ENCODE measurements around the gene SHISA8.

The SHISA8 gene

DNA sequence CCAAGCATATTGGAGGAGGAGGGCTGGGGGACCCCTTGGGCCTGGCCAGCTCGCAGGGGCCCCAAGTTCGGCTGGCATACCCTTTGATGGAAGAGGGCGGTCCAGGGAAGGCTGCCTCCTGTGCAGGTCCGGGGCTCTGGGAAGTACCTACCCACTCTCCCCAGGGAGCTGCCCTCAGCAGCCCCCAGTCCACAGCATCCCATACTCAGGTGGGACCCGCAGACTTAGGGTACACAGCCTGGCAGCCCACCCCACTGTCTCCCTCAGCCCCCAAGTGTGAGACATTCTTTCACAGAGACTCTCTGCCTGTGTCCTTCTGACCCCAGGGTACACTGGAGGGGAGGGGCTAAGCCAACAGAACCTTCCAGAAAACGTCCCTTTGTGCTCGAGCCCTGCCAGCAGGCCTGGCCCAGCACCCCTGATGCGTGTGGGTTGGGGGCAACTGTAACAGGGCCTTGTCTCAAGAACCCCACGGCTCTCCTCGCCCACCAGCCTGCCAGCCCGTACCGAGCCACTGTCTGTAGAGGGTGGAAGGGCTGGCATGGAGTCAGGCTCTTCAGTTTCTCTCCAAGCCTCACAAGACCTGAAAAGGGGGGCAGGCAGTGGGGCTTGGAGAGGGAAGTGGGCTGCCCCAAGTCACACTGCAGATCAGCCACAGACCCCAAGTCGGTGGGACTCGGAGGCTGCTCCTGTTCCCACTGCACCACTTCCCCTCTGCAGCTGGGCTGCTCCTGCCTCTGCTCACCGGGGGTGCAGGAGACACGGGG is 18.7 kb upstream of the SHISA8 start:
- DNase-seq: no peak

DNA sequence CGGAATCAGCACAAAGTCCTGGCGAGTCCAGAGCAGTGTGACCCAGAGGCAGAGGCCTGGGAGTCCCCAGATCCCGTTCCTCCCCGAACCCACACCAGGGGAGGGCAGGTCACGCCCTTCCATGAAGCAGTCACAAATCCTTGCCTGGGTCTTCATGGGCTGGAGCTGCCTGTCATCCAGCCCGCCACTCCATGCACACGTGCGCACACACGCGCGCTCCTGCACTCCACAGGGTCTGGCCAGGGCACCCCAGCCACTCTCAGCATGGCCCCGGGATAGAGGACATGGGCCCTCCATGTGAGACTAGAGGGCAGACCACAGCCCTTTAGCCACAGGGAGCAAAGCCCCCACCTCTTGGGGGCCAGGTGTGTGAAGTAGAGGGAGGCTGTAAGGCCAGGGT is 17.5 kb upstream of the SHISA8 start:
- DNase-seq: no peak

GRCh38 chr22:41931701-41932269 is 16.9 kb upstream of the SHISA8 start:
- DNase-seq: no peak

- DNase-seq: no peak
These were observed 14.5 kb upstream of the SHISA8 start for GRCh38 chr22:41929418-41929810.

GRCh38 chr22:41928593-41929417 is 13.9 kb upstream of the SHISA8 start:
- no peak for DNase-seq

GRCh38 chr22:41927813-41928212 is 12.9 kb upstream of the SHISA8 start:
- DNase-seq: no peak

- no peak for DNase-seq
These were observed 11.0 kb upstream of the SHISA8 start for GRCh38 chr22:41925783-41926460.

DNA sequence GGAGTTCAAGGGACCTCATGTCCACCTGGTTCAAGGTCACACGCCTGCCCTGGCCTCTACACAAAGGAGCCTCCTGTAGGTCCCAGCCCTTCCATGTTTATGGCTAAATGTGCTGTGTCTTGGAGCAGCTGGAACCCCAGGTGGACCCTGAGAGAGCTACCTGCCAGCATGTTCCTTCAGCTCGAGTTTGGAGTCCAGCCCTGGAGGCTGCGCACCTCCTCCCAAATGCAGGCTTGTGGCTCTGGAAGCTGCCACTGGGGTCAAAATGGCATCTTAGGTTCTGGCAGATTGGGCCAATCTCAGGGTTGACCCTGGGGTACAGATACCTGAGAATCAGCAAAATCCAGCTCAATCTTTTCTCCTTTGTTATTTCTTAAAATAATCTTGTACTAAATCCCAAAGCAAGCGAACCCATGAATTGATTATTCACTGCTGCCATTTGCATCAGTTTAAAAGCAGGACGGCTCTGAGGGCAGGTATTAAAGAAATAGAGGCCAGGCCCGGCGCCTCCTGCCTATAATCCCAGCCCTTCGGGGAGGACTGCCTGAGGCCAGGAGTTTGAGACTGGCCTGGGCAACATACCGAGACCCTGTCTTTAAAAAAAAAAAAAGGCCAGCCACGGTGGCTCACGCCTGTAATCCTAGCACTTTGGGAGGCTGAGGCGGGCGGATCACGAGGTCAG is 8.9 kb upstream of the SHISA8 start:
- no peak for DNase-seq

DNA sequence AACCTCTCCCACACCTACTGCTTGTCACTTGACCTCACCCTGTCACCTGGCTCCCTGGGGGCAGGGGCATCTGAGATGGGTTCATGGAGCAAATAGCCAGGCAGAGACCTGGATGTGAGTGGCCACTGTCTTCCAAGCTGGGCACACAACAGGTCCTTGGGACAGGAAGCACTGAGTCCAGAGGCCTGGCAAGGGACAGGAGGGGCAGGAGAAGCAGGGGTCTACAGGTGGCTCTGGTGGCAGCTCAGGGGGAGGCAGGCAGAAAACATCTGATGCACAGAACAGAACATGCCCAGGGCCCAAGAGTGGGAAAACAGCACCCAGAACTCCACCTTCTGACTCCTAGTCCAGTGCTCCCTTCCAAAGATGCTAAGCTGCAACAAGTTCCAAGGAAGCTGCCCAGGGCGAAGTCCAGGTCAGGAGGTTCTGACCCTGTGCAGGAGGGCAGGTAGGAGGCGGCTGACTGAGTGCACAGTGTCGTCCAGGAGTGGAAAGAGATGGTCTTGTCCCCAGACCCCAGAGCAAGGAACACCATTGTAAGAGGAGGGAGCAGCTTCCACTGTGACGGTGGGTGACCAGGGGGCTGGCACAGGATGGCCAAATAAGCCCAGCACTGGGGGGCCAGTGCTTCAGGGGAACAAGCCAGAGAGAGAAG is 8.2 kb upstream of the SHISA8 start:
- no peak for DNase-seq

- no peak for DNase-seq
These were observed 7.5 kb upstream of the SHISA8 start for GRCh38 chr22:41922328-41922727.

DNA sequence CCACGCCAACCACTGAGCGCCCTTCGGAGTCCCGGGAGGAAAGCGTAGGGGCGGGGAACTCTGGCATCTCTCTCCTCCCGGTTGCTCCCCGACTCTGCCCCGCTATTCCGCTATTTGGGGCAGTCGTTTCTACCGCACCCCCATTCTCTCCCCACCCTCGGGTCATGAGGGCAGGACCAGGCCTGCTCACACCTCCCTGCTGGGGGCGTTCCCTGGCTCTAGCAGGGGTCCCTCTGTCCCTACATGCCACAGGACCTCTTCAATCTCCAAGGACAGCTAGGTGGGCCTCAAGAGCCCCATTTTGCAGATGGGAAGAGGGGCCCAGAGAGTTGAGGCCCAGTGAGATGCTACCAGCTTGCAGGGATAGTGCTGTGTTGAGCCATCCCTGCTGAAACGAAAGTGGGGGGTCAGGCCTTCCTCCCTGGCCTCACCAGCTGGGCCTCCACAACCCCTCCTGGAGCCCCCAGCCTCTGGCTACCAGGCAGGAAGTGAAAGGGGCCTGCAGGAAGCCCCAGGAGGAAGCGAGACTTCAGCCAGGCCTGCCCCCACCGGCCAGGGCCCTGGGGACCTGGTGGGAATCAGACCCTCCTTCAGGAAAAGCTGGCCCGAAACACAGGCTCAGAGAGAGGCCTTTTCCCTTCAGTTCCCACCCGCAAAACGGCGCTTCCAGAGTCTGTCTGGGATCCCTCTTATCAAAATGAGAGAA is 5.5 kb upstream of the SHISA8 start:
- DNase-seq: no peak

DNA sequence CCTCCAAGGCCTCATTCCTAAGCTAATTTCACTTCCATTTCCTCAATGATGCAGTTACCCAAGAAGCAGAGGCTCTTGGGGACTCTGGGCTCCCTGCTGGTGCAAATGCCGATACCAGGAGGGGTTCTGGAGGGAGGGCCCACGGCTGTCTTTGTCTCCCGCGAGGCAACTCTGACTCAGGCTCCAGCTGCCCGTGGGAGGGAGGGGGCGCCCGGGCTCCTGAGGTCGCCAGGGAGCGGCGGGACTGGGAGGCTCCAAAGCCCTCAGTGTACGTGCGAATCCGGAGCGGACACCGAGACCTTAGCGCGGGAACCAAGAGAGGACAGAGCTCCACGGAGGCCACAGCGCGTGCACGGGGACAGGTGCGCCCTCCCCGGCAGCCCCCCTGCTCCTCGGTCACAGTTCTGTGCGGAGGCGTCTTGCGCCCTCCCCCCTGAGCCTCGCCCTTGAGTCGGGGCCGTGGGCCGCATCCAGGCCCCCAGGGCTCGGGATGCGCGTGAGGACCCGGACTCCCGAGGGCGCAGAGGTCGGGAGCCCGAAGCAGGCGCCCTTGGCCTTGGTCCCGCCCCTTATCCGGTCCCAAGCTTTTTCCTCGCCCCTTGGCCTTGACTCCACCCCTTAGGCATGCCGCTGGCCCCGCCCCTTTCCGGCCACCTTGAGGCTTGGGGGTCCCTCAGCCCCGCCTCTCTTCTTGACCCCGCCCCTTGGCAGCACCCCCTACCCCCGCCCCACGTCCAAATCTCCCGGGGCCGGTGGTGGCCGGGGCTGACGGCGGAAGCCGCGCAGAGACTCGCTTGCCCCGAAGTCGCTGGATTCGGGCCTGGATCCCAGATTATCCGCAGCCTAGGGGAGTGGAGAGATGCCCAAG is 4.7 kb upstream of the SHISA8 start:
- no peak for DNase-seq

DNA sequence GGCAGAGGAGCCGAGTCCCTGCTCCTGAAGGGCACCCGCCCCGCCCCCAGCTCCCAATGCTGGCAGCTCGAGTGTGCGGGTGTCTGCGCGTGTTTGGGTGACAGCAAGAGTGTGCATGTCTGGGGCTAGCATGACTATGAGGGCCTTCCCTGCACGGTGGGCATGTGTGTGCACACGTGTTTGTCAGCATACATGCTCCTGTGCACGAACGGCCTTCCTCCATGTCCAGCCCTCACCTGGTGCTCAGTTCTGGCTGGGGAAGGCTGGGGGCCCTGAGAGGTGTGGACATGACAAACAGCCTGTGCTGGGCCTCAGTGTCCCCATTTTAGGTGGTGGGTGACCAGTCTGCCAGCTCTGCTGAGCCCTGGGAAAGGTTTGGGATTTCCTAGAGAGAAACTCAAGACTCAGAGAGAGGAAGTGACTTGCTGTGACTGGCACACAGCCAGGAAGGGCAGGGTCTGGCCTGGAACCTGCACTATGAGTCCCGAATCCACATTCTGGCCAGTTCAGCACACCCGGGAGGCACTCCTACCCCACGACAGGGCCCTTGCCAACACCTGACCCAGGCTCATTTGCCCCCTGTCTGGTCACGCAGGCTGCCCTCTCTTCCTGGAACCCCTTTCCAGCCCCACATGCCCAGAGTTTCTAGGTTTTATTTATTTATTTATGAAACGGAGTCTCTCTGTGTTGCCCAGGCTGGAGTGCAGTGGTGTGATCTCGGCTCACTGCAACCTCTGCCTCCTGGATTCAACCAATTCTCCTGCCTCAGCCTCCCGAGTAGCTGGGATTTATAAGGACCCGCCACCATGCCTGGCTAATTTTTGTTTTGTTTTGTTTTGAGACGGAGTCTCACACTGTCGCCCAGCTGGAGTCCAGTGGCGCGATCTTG is 3.3 kb upstream of the SHISA8 start:
- no peak for DNase-seq

GRCh38 chr22:41917375-41917902 is 2.6 kb upstream of the SHISA8 start:
- DNase-seq: no peak

DNA sequence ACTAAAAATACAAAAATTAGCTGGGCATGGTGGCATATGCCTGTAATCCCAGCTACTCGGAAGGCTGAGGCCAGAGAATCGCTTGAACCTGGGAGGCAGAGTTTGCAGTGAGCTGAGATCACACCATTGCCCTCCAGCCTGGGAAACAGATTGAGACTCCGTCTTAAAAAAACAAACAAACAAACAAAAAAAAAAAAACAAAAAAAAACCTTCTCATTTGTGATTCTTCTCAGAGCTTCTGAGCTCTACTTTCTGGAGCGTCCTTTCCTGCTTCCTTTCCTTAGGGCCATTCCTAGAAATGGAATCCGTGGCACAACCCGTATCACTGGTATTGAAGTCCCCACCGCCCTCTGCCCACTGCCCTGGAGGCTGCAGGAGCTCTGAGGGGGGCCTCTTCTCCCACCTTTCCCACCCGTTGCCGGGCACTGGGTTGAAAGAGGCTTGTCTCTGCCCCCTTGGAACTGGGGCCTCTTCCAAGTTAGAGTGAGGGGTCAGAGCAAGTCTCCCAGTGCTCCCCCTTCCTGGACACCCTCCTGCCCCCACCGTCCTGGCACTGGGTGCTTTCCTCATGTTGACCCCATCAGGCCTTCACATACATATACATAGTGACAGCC is 2.0 kb upstream of the SHISA8 start:
- DNase-seq: no peak

DNA sequence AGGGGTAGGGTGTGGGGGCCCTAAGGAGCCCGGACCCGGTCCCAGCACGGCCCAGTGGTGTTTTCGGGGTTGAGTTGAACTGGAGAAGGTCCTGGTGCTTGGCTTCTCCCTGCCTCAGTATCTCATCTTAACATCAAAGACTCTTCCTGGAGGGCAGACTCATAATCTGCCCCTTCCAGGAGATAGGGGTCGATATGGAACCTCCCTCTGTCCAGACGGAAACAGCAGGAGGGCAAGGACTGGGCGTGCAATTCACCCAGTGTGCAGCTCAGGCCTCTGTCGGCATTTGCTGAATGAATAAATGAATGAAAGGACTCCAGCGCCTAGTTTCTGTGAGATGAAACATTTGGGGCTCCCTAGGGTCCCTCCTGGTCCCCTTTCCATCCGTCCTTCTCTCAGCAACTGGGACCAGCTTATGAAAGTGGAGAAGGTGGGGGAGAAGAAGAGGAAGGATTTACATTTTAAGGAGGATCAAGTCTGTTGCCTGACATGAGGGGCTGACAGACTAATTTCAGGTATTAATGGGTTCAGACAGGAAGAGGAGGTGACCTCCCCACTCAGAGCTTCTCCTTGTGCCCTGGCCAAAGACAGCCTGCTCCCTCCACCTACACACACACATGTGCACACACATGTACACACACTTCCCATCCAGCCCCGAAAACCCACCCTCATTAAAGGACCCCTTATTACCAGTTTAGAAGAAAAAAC is 1.1 kb upstream of the SHISA8 start:
- DNase-seq: no peak

DNA sequence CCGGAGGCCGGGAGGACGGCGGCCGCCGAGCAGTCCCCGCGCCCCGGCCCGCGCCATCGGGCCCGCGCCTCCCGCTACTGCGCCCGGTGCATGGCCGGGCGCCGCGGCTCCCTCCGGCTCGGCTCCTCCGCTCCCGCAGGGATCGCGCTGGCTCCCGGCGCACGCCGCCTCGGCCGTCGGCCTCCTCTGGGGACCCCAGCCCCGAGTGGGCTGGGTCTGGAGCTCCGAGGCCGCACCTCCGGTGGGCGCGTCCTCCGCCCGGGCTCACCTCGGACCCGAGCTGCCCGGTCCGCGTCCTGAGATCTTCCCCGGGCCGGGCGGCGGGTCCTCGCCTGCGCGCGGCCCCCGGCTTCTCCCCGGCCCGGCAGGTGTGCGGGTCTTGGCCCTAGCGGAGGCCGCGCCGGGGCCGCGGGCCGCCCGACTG is 251 bp downstream of the SHISA8 start:
- DNase-seq: no peak

All from NCI-H1048 (cell line).